Fibroblast of pulmonary artery (primary cell): ENCODE measurements around the gene RAPGEF2.

Source experiments
- DNase-seq: peaks from one replicate; pipeline ENCODE4 v3.0.0-alpha.2; 2010; ENCODE audit warnings: low read depth
- H3K4me3 ChIP-seq: replicated peaks from 2 replicates; pipeline ENCODE4 v1.5.1; 2011; ENCODE audit warnings: low read depth, mild to moderate bottlenecking, control low read depth, low read length, moderate library complexity
- CTCF ChIP-seq: IDR thresholded peaks from 2 replicates; pipeline ENCODE4 v1.5.1; 2011; ENCODE audit warnings: mild to moderate bottlenecking, control low read depth, low read length, inconsistent platforms; ENCODE audit errors: missing control alignments

Gene RAPGEF2

GRCh38 chr4:159146488-159146887, 43.6 kb downstream of the RAPGEF2 start:
- no peak for DNase-seq
- no peak for TF ChIP-seq CTCF

GRCh38 chr4:159148441-159148840, 45.6 kb downstream of the RAPGEF2 start:
- H3K4me3 ChIP-seq = no peak overlapping the region
- TF ChIP-seq CTCF = no peak
- DNase-seq = no peak

More at GRCh38 chr4:159146488-159146887, 43.6 kb downstream of the RAPGEF2 start:
- H3K4me3 ChIP-seq = no peak overlapping the region

- no peak for DNase-seq
- TF ChIP-seq CTCF = no peak
- H3K4me3 ChIP-seq = no peak overlapping the region
Measured at GRCh38 chr4:159149666-159150065, 46.8 kb downstream of the RAPGEF2 start.

- no peak for DNase-seq
- no peak overlapping the region for H3K4me3 ChIP-seq
- no peak for TF ChIP-seq CTCF
Measured at GRCh38 chr4:159150396-159150795, 47.5 kb downstream of the RAPGEF2 start.

- no peak overlapping the region for H3K4me3 ChIP-seq
- TF ChIP-seq CTCF = no peak
- no peak for DNase-seq
Measured at GRCh38 chr4:159150821-159151390, 48.0 kb downstream of the RAPGEF2 start.

GRCh38 chr4:159151689-159152088, 48.8 kb downstream of the RAPGEF2 start:
- DNase-seq = no peak
- no peak overlapping the region for H3K4me3 ChIP-seq
- no peak for TF ChIP-seq CTCF

- no peak for DNase-seq
- TF ChIP-seq CTCF = no peak
Measured at GRCh38 chr4:159152181-159152580, 49.3 kb downstream of the RAPGEF2 start.

More at GRCh38 chr4:159152181-159152580, 49.3 kb downstream of the RAPGEF2 start:
- no peak overlapping the region for H3K4me3 ChIP-seq
